H9 (cell line): ENCODE measurements around the gene PLD4. TPM values are rescaled to one million over a fixed set of nuclear protein-coding genes. Genes with fewer than 3 reads are reported as not detected.

ENCODE experiments used
- DNase-seq: peaks from one replicate; pipeline ENCODE4 v3.0.0-alpha.2; 2017
- H2AFZ ChIP-seq: one replicate; pipeline ENCODE4 v1.6.1; 2013; ENCODE audit warnings: mild to moderate bottlenecking, low read length, control low read depth, moderate library complexity
- H2AK5ac ChIP-seq: 2 replicates; pipeline ENCODE4 v1.6.1; 2013; ENCODE audit warnings: low read length, control low read depth, mixed read lengths; ENCODE audit not compliant: insufficient read length
- H2BK120ac ChIP-seq: one replicate; pipeline ENCODE4 v1.6.1; 2013; ENCODE audit warnings: low read depth, mild to moderate bottlenecking, low read length, control low read depth, inconsistent platforms; ENCODE audit not compliant: poor library complexity, severe bottlenecking
- H2BK12ac ChIP-seq: 2 replicates; pipeline ENCODE4 v1.6.1; 2013; ENCODE audit warnings: low read length, control low read depth, mixed read lengths, low read depth; ENCODE audit not compliant: insufficient read length
- H2BK15ac ChIP-seq: 2 replicates; pipeline ENCODE4 v1.6.1; 2013; ENCODE audit warnings: low read depth, low read length, control low read depth
- H2BK20ac ChIP-seq: one replicate; pipeline ENCODE4 v1.6.1; 2013; ENCODE audit warnings: low read depth, mild to moderate bottlenecking, low read length, control low read depth, inconsistent platforms; ENCODE audit not compliant: poor library complexity, severe bottlenecking
- H2BK5ac ChIP-seq: 2 replicates; pipeline ENCODE4 v1.6.1; 2013; ENCODE audit warnings: low read length, control low read depth, mixed read lengths; ENCODE audit not compliant: insufficient read length
- H3K14ac ChIP-seq: 2 replicates; pipeline ENCODE4 v1.6.1; 2013; ENCODE audit warnings: low read length, control low read depth; ENCODE audit not compliant: insufficient read depth
- H3K18ac ChIP-seq: 2 replicates; pipeline ENCODE4 v1.6.1; 2013; ENCODE audit warnings: low read depth, mild to moderate bottlenecking, mixed read lengths, low read length, control low read depth; ENCODE audit not compliant: insufficient read length
- H3K23ac ChIP-seq: 2 replicates; pipeline ENCODE4 v1.6.1; 2013; ENCODE audit warnings: low read length, control low read depth, mixed read lengths, low read depth; ENCODE audit not compliant: insufficient read length
- H3K23me2 ChIP-seq: 2 replicates; pipeline ENCODE4 v1.6.1; 2013; ENCODE audit warnings: low read depth, mild to moderate bottlenecking, mixed read lengths, low read length, control low read depth; ENCODE audit not compliant: insufficient read length, poor library complexity, severe bottlenecking
- H3K27ac ChIP-seq: 2 replicates; pipeline ENCODE4 v1.5.1; 2013; ENCODE audit warnings: low read length, control low read depth, mixed read lengths, low read depth; ENCODE audit not compliant: insufficient read length
- H3K27me3 ChIP-seq: 2 replicates; pipeline ENCODE4 v1.6.1; 2013; ENCODE audit warnings: low read length, control low read depth, inconsistent platforms; ENCODE audit not compliant: insufficient read depth
- H3K4ac ChIP-seq: 2 replicates; pipeline ENCODE4 v1.6.1; 2013; ENCODE audit warnings: low read depth, mild to moderate bottlenecking, control low read depth, inconsistent platforms, low read length, moderate library complexity
- H3K4me1 ChIP-seq: 2 replicates; pipeline ENCODE4 v1.6.1; 2013; ENCODE audit warnings: low read length, control low read depth, inconsistent platforms; ENCODE audit not compliant: insufficient read depth
- H3K4me2 ChIP-seq: 2 replicates; pipeline ENCODE4 v1.6.1; 2013; ENCODE audit warnings: low read length, control low read depth, mixed read lengths; ENCODE audit not compliant: insufficient read length, insufficient read depth
- H3K56ac ChIP-seq: 2 replicates; pipeline ENCODE4 v1.6.1; 2013; ENCODE audit warnings: low read depth, mild to moderate bottlenecking, mixed read lengths, low read length, control low read depth; ENCODE audit not compliant: insufficient read length
- H3K79me1 ChIP-seq: 2 replicates; pipeline ENCODE4 v1.6.1; 2013; ENCODE audit warnings: low read depth, mild to moderate bottlenecking, moderate library complexity, low read length, control low read depth, inconsistent platforms; ENCODE audit not compliant: insufficient read depth, poor library complexity, severe bottlenecking
- H3K79me2 ChIP-seq: 2 replicates; pipeline ENCODE4 v1.6.1; 2013; ENCODE audit warnings: low read length, control low read depth, inconsistent platforms; ENCODE audit not compliant: insufficient read depth
- H3K9ac ChIP-seq: 2 replicates; pipeline ENCODE4 v1.6.1; 2013; ENCODE audit warnings: low read length, control low read depth, mixed read lengths; ENCODE audit not compliant: insufficient read length; ENCODE audit errors: extremely low read depth
- H3K9me3 ChIP-seq: one replicate; pipeline ENCODE4 v1.6.1; 2013; ENCODE audit warnings: low read depth, low read length, inconsistent platforms; ENCODE audit not compliant: control insufficient read depth
- H3T11ph ChIP-seq: one replicate; pipeline ENCODE4 v1.6.1; 2013; ENCODE audit warnings: mild to moderate bottlenecking, low read length, control low read depth, inconsistent platforms
- H4K20me1 ChIP-seq: one replicate; pipeline ENCODE4 v1.6.1; 2013; ENCODE audit not compliant: control insufficient read depth, insufficient read length, insufficient read depth
- H4K5ac ChIP-seq: 2 replicates; pipeline ENCODE4 v1.6.1; 2013; ENCODE audit warnings: low read depth, mild to moderate bottlenecking, mixed read lengths, low read length, control low read depth; ENCODE audit not compliant: insufficient read length
- H4K8ac ChIP-seq: replicated peaks from 2 replicates; pipeline ENCODE4 v1.6.1; 2013; ENCODE audit warnings: low read length, control low read depth, mixed read lengths, low read depth; ENCODE audit not compliant: insufficient read length
- H4K91ac ChIP-seq: 2 replicates; pipeline ENCODE4 v1.6.1; 2013; ENCODE audit warnings: low read depth, mild to moderate bottlenecking, moderate library complexity, mixed read lengths, low read length, control low read depth; ENCODE audit not compliant: insufficient read length
- H3K27ac Mint-ChIP-seq, 3 experiments: 2 replicates in 2 of 3; 3 replicates in 1 of 3; pipeline ENCODE4 v1.8.0; 2020 to 2021; ENCODE audit warnings: mixed read lengths in 3 of 3, mild to moderate bottlenecking in 1 of 3, moderate library complexity in 1 of 3
- H3K27me3 Mint-ChIP-seq: 2 replicates; pipeline ENCODE4 v1.8.0; 2021; ENCODE audit warnings: low read depth, mild to moderate bottlenecking, moderate library complexity, mixed read lengths
- H3K36me3 Mint-ChIP-seq, 3 experiments: 2 replicates in 2 of 3; 3 replicates in 1 of 3; pipeline ENCODE4 v1.8.0; 2020 to 2021; ENCODE audit warnings: low read depth in 3 of 3, mixed read lengths in 3 of 3; ENCODE audit not compliant: insufficient read depth in 1 of 3
- H3K4me1 Mint-ChIP-seq, 2 experiments: 2 replicates each; pipeline ENCODE4 v1.8.0; 2020; ENCODE audit warnings: mixed read lengths in 2 of 2
- H3K4me3 Mint-ChIP-seq, 2 experiments: 2 replicates in 1 of 2; 3 replicates in 1 of 2; pipeline ENCODE4 v1.8.0; 2020 to 2021; ENCODE audit warnings: mild to moderate bottlenecking in 2 of 2, mixed read lengths in 2 of 2, moderate library complexity in 1 of 2
- H3K9me3 Mint-ChIP-seq, 2 experiments: 2 replicates in 1 of 2; 3 replicates in 1 of 2; pipeline ENCODE4 v1.8.0; 2020; ENCODE audit warnings: mild to moderate bottlenecking in 2 of 2, mixed read lengths in 2 of 2, moderate library complexity in 1 of 2
- WGBS: extraction: QIAGEN DNeasy Blood & Tissue Kit; methylation state at CpG from one replicate; pipeline ENCODE4 v1.1.7; 2013; ENCODE audit warnings: missing lambda C conversion rate, low lambda C conversion rate, mixed read lengths; ENCODE audit not compliant: insufficient read length; ENCODE audit errors: extremely low coverage; 5-methylcytosine and 5-hydroxymethylcytosine counted together
- total RNA-seq: library from RNA; stranded (reverse); gene quantifications from 2 replicates; pipeline ENCODE4 v1.2.1, GENCODE V29; 2021
- TF ChIP-seq, protein P1 (sequence below): fragments of 200-600 bp; sonication (generic); conservative IDR thresholded peaks from 3 replicates; pipeline ENCODE4 v1.8.0; 2021; ENCODE audit warnings: antibody characterized with exemption, mild to moderate bottlenecking

The PLD4 gene
- total RNA-seq, 1 experiment from 2014 or later = not detected

DNA sequence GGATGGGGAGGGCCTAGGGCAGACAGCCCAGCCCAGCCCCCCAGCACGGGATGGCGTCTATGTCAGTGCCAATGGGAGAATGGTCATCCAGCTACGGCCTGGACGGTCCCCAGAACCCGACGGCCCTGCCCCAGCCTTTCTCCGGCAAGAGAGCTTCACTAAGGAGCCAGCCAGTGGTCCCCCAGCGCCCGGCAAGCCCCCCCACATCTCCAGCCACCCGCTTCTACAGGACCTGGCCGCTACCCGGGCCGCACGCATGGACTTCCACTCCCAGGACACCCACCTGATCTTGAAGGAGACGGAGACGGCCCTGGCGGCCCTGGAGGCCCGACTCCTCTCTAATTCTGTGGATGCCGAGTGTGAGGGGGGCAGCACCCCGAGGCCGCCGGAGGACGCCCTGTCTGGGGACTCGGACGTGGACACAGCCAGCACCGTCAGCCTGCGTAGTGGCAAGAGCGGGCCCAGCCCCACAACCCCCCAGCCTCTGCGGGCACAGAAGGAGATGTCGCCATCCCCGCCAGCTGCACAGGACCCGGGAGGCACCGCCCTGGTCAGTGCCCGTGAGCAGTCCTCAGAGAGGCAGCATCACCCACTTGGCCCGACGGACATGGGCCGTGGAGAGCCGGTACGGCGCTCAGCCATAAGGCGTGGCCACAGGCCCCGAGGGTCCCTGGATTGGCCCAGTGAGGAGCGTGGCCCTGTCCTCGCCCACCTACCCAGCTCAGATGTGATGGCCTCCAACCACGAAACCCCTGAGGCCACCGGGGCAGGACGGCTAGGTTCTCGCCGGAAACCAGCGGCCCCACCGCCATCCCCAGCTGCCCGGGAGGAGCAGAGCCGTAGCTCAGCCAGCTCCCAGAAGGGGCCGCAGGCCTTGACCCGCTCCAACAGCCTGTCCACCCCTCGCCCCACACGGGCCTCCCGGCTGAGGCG is 37.7 kb upstream of the PLD4 start:
- Histone ChIP-seq H2AFZ (no peak overlapping the region), H3K79me2 (no peaks in the 10 kb centered on the region), H3K18ac (no peak overlapping the region), H3K27me3 (no peaks in the 10 kb centered on the region), H4K91ac (no peak overlapping the region), H3K14ac (no peak overlapping the region), H3T11ph (no peak overlapping the region), H3K27ac (no peak overlapping the region), H4K5ac (no peak overlapping the region), H3K23me2 (no peaks in the 10 kb centered on the region), H3K4me2 (no peak overlapping the region), H3K56ac (no peak overlapping the region), H3K9me3 (no peaks in the 10 kb centered on the region), H4K20me1 (no peaks in the 10 kb centered on the region), H2BK15ac (no peak overlapping the region), H2BK5ac (no peak overlapping the region), H3K9ac (no peak overlapping the region), H2BK120ac (no peak overlapping the region), H3K79me1 (no peaks in the 10 kb centered on the region), H2AK5ac (no peak overlapping the region), H2BK20ac (no peak overlapping the region), H3K4me1 (no peaks in the 10 kb centered on the region), H3K23ac (no peak overlapping the region), H4K8ac (no peak overlapping the region), H2BK12ac (no peak overlapping the region), H3K4ac (no peak overlapping the region)
- WGBS = no CpG with 5 or more reads among the region's 59 CpGs
- Mint-ChIP-seq H3K9me3 (peaks cover 0 to 5% of the 10 kb centered on the region in 2 experiments; a peak in 1 of 5 replicates), H3K27me3 (no peaks in the 10 kb centered on the region; the same call in 1 of the 2 replicates), H3K36me3 (peaks cover 2 to 9% (median 6%) of the 10 kb centered on the region in 3 experiments; a peak in 3 of 7 replicates), H3K27ac (no peak overlapping the region), H3K4me1 (peaks cover 0 to 2% of the 10 kb centered on the region in 2 experiments; a peak in 1 of 4 replicates), H3K4me3 (no peak overlapping the region)
- TF ChIP-seq, protein P1, sequence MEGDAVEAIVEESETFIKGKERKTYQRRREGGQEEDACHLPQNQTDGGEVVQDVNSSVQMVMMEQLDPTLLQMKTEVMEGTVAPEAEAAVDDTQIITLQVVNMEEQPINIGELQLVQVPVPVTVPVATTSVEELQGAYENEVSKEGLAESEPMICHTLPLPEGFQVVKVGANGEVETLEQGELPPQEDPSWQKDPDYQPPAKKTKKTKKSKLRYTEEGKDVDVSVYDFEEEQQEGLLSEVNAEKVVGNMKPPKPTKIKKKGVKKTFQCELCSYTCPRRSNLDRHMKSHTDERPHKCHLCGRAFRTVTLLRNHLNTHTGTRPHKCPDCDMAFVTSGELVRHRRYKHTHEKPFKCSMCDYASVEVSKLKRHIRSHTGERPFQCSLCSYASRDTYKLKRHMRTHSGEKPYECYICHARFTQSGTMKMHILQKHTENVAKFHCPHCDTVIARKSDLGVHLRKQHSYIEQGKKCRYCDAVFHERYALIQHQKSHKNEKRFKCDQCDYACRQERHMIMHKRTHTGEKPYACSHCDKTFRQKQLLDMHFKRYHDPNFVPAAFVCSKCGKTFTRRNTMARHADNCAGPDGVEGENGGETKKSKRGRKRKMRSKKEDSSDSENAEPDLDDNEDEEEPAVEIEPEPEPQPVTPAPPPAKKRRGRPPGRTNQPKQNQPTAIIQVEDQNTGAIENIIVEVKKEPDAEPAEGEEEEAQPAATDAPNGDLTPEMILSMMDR = no peak
- no peak for DNase-seq
